Measurements from ENCODE around the gene INPP5F. TPM values are rescaled to one million over a fixed set of nuclear protein-coding genes. Genes with fewer than 3 reads are reported as not detected.

Gene INPP5F, protein sequence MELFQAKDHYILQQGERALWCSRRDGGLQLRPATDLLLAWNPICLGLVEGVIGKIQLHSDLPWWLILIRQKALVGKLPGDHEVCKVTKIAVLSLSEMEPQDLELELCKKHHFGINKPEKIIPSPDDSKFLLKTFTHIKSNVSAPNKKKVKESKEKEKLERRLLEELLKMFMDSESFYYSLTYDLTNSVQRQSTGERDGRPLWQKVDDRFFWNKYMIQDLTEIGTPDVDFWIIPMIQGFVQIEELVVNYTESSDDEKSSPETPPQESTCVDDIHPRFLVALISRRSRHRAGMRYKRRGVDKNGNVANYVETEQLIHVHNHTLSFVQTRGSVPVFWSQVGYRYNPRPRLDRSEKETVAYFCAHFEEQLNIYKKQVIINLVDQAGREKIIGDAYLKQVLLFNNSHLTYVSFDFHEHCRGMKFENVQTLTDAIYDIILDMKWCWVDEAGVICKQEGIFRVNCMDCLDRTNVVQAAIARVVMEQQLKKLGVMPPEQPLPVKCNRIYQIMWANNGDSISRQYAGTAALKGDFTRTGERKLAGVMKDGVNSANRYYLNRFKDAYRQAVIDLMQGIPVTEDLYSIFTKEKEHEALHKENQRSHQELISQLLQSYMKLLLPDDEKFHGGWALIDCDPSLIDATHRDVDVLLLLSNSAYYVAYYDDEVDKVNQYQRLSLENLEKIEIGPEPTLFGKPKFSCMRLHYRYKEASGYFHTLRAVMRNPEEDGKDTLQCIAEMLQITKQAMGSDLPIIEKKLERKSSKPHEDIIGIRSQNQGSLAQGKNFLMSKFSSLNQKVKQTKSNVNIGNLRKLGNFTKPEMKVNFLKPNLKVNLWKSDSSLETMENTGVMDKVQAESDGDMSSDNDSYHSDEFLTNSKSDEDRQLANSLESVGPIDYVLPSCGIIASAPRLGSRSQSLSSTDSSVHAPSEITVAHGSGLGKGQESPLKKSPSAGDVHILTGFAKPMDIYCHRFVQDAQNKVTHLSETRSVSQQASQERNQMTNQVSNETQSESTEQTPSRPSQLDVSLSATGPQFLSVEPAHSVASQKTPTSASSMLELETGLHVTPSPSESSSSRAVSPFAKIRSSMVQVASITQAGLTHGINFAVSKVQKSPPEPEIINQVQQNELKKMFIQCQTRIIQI
- 13.1 and 13.2 TPM in 2 replicates for total RNA-seq (2014; rRNA removed; shearing (Covaris generic))

GRCh38 chr10:119725828-119726675 lies at the start of gene INPP5F:
INPP5F (plus strand) TSS chr10:119726050; CDS start chr10:119726263, 213 bp downstream.
- DNase-seq (ENCODE audit: low read depth) = peak; percentile 96

GRCh38 chr10:119677126-119677525 lies 48.7 kb upstream of the INPP5F start:
- no peak for DNase-seq (ENCODE audit: low read depth)

DNA sequence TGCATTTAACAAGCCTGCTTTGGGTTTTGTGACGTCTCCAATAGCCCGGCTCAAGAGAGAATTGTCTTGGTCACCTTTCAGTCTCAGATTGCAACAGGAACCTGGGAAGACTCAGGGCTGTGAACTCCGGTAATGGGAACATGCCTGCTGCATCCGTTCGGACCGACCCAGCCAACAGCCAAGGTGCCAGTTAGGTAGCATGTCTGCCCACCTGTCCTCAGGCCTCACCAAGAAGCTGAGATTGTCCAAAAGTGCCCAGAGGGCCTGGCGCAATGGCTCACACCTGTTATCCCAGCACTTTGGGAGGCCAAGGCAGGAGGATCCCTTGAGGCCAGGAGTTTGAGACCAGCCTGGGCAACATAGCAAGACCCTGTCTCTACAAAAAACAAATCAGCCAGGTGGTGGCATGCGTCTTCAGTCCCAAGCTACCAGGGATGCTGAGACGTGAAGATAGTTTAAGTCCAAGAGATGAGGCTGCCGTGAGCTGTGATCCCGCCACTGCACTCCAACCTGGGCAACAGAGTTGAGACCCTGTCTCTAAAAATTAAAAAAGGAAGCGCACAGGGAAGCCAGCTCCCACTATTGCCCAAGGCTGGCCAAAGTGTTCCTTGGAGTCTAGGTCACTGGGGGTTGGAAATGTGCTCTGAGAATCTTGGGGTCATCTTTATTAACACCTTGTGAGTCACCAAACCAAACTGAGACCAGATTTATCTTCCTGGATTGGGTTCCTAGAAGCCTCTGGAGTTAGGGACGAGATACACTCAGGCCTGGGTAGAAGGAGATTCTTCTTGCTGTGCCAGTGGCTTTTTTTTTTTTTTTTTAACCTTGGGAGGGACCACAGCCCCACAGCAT lies 47.7 kb upstream of the INPP5F start:
- DNase-seq (ENCODE audit: low read depth) = peak; percentile 53

DNA sequence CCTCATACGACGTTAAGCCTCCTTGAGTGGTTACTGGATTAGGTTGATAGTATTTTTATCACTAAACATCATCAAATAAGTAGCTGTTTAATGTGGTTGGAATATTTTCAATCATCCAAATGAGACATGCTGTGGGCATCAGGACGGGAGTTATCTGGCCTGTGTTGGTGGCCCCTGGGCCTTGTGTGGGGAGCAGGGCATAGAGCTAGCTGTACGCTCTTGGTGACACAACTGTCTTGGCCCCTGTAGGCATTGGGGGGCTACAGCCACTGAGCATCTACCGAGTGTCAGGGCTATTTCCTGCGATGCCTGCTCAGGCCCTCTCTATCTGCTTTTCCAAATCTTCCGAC lies 46.4 kb upstream of the INPP5F start:
- no peak for DNase-seq (ENCODE audit: low read depth)

- DNase-seq (ENCODE audit: low read depth) = peak; percentile 96
Measured at GRCh38 chr10:119680050-119680449, 45.8 kb upstream of the INPP5F start.

DNA sequence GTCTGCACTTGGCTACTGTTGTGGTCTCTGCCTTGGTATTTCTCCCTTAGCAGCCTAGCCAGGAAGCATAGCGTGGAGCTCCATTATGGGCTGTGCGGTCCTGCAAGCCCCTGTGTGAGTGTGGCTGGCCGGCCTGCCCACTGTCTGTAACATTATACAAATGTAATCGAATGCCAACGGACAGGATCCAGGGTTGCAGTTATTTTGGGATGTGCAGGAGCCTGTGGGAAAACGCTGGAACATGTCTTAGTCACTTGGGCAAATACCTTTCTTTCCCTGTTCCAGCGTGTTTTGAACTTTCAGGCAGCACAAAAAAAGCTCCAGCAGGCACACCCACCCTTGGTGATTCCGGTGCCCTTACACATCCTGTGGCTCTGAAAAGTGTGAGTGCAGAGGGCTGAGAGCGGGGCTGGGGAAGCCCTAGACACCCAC lies 45.2 kb upstream of the INPP5F start:
- peak; percentile 81 for DNase-seq (ENCODE audit: low read depth)

- peak; percentile 93 for DNase-seq (ENCODE audit: low read depth)
Measured at GRCh38 chr10:119686465-119687191, 39.2 kb upstream of the INPP5F start.

DNA sequence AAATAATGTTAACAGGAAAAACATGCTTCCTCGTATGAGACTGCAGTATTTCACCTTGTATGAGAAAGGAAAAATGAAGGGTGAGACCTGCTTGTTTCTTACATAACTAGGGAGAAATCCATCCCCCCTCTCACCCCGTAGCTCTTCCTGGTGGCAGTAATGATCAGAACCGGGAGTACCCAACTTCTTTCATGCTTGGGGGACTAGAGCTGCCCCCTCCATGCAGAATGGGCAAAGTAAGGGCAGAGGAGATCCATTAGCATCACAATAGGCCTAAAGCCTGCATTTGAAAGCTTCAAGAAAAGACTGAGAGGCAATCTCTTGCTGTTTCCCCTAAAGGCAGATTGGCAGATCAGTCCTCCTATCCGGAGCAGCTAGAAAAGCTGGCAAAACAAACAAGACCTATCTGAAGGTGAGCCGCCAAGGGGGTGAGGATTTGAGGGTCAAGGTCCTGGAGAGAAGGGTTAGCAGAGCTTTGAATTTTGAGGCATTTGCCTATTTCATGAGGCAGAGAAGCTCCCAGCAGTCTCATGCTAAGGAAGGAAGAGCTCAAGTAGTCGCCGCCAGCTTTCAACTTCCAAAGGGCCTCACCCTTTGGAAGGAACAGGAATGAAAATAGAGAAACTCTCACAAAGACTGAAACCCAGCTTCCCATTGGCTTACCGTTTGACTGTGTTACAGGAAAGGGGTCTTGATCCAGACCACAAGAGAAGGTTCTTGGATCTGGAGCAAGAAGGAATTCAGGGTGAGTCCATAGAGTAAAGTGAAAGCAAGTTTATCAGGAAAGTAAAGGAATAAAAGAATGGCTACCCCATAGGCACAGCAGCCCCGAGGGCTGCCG lies 38.4 kb upstream of the INPP5F start:
- DNase-seq (ENCODE audit: low read depth) = peak; percentile 64

GRCh38 chr10:119688033-119688508 lies 37.8 kb upstream of the INPP5F start:
- peak; percentile 45 for DNase-seq (ENCODE audit: low read depth)

DNA sequence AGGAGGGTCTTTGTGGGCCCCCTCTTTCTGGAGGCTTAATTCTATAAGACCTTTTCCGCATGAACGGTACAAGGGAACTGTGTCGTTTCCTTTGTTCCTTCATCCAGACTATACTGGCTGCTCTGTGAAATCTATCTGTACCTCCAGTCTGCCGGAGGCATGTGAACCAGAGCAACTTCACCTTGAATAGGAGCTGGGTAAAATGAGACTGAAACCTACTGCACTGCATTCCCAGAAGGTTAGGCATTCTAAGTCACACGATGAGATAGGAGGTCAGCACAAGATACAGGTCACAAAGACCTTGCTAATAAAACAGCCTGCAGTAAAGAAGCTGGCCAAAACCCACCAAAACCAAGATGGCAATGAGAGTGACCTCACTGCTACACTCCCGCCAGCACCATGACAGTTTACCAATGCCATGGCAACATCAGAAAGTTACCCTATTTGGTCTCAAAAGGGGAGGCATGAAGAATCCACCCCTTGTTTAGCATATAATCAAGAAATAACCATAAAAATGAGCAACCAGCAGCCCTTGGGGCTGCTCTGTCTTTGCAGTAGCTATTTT lies 36.8 kb upstream of the INPP5F start:
- no peak for DNase-seq (ENCODE audit: low read depth)

GRCh38 chr10:119691726-119692125 lies 34.1 kb upstream of the INPP5F start:
- DNase-seq (ENCODE audit: low read depth) = no peak

- DNase-seq (ENCODE audit: low read depth) = peak; percentile 89
Measured at GRCh38 chr10:119693262-119693957, 32.4 kb upstream of the INPP5F start.

GRCh38 chr10:119694608-119695007 lies 31.2 kb upstream of the INPP5F start:
- no peak for DNase-seq (ENCODE audit: low read depth)

DNA sequence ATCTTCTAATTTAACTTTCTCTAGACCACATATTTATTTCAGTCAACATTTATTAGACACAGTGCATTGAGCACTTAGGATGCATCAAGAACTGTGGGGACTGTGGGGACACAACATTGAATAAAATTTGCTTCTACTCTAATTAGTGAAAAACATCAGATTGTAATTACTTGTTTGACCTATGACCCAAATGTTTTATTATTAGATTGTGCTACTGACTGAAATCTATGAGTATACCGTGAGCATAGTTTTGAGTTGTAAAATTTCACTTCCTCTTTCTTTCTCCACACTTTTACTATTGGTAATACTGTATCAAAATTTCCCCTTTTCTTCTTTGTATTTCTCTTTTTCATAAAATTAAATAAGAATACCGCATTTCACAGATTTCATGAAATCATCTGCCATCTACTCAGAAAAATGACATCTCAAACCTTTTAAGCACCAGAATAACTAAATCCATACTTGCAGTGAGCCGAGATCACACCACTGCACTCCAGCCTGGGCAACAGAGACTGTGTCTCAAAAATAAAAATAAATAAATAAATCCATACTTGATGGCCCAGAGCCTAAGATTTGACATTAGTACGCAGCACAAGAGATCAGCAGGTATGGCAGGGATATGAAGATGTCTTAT lies 25.4 kb upstream of the INPP5F start:
- no peak for DNase-seq (ENCODE audit: low read depth)

GRCh38 chr10:119701861-119702260 lies 24.0 kb upstream of the INPP5F start:
- DNase-seq (ENCODE audit: low read depth) = peak; percentile 52

- no peak for DNase-seq (ENCODE audit: low read depth)
Measured at GRCh38 chr10:119702583-119702982, 23.3 kb upstream of the INPP5F start.

GRCh38 chr10:119703903-119704508 lies 21.8 kb upstream of the INPP5F start:
- no peak for DNase-seq (ENCODE audit: low read depth)
